Measurements from ENCODE around the gene CUTC.

The CUTC gene

DNA sequence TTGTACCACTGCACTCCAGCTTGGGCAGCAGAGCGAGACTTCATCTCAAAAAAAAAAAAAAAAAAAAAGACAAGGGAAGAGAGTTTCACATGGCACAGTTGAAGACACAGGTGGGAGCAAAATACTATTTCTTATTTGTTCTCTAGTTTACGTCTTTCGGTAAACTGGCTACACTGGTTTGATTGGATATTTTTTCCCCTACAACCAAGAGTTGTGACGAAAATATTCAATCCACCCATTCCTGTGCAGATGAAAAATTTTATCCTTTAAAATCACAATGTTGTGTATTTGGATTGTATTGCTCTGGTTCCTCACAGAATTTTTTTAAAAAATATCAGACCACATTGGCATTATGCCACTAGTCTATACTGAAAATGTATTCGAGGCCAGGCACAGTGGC, 35.9 kb downstream of the CUTC start:
- H3K4me3 ChIP-seq (ENCODE audit: low read depth, low read length): no peak overlapping the region
- TF ChIP-seq, protein P1, sequence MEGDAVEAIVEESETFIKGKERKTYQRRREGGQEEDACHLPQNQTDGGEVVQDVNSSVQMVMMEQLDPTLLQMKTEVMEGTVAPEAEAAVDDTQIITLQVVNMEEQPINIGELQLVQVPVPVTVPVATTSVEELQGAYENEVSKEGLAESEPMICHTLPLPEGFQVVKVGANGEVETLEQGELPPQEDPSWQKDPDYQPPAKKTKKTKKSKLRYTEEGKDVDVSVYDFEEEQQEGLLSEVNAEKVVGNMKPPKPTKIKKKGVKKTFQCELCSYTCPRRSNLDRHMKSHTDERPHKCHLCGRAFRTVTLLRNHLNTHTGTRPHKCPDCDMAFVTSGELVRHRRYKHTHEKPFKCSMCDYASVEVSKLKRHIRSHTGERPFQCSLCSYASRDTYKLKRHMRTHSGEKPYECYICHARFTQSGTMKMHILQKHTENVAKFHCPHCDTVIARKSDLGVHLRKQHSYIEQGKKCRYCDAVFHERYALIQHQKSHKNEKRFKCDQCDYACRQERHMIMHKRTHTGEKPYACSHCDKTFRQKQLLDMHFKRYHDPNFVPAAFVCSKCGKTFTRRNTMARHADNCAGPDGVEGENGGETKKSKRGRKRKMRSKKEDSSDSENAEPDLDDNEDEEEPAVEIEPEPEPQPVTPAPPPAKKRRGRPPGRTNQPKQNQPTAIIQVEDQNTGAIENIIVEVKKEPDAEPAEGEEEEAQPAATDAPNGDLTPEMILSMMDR (IDR thresholded peaks at IDR 0.05; ENCODE audit: low read depth, low read length): no peak
- no peaks in the 10 kb centered on the region for H3K36me3 ChIP-seq
- no peaks in the 10 kb centered on the region for H3K9me3 ChIP-seq (ENCODE audit: severe bottlenecking)
- DNase-seq: no peak
- H3K27me3 ChIP-seq (ENCODE audit: insufficient read depth, low read depth, severe bottlenecking): no peaks in the 10 kb centered on the region
- no peak overlapping the region for H3K27ac ChIP-seq

DNA sequence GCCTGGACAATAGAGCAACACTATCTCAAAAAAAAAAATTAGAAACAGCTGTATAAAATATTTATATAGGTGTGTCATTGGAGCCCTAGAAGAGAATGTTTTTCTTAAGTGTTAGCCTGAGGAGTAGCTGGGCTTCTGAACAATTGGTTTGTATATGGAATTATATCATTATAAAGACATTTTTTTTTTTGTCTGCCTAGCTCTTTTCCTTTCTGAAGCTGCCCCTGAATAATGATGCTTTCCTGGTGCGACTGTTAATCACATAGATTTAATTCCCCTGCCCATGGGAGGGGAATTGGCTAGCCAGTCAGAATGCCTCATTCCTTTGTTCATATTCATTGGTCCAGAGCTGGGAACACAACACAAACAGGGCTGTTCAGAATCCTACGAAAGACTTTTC, 36.5 kb downstream of the CUTC start:
- no peak for DNase-seq
- TF ChIP-seq, protein P1 (IDR thresholded peaks at IDR 0.05; ENCODE audit: low read depth, low read length): no peak
- no peak overlapping the region for H3K27ac ChIP-seq
- H3K4me3 ChIP-seq (ENCODE audit: low read depth, low read length): no peak overlapping the region
- no peaks in the 10 kb centered on the region for H3K9me3 ChIP-seq (ENCODE audit: severe bottlenecking)
- no peaks in the 10 kb centered on the region for H3K36me3 ChIP-seq
- H3K27me3 ChIP-seq (ENCODE audit: insufficient read depth, low read depth, severe bottlenecking): no peaks in the 10 kb centered on the region

DNA sequence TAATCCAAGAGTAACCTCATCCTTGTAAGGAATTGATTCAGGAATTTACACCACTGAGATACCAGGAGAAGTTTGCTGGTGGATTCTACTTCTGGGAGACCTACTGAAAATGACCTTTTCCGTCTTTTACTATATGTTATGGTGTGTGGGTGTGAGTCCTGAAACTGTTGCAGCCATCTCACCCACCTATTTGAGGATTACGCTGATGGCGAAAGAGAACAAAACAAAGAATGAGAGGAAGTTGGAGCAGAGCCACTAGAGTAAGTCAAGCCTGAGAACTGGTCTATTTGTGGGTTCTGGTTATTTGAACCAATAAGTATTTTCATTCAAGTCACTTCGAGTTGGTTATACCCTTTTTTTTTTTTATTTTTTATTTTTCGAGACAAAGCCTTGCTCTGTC, 37.7 kb downstream of the CUTC start:
- Histone ChIP-seq H3K36me3 (no peaks in the 10 kb centered on the region), H3K27ac (no peak overlapping the region), H3K4me3 (ENCODE audit: low read depth, low read length) (no peak overlapping the region), H3K27me3 (ENCODE audit: insufficient read depth, low read depth, severe bottlenecking) (no peaks in the 10 kb centered on the region), H3K9me3 (ENCODE audit: severe bottlenecking) (no peaks in the 10 kb centered on the region)
- no peak for DNase-seq
- TF ChIP-seq, protein P1 (IDR thresholded peaks at IDR 0.05; ENCODE audit: low read depth, low read length): no peak

DNA sequence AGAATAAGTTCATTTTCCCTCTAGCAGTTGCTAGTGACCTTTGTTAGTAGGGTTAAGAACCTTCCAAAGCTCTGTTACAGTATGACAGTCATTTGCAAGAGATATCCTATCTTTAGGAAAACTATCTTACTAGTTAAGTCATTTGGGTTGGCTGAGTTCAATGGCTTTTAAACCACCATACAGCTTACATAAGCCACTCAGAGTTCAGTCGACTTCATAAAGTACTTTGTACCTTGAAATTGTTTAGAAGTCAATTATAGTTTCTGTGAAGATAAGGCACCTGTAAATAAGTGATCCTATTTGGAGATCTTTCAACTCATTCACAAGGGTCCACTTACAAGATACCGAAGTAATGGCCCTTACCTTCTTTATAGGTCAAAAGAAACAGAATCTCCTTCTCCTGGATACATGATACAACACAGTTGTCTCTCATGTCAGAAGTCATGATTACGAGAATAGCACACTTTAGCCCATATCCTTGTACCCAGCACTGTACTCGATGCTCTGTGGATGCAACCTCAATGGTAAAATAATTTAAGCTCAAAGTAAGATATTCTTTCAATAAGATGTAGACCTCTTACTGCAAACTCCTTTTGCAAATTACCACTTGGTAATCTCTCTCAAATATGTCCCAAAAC, 38.5 kb downstream of the CUTC start:
- TF ChIP-seq, protein P1 (IDR thresholded peaks at IDR 0.05; ENCODE audit: low read depth, low read length): no peak

DNA sequence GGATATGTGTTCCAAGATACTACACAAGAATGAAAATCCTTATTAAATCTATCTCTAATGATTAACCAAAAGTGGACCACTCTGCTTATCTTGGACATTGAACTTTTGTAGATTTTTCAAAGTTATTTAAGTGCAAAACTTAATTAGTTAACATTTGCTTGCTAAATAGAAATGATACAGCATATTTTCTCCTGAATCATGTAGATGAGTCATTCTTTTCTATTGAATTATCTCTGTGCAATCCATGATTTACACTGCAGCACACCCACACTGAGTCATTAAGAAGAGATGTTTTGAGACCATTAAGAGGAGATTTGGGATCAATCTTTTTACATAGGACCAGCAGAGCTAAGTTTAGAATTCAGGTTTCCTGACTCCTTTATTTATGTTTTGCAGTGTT, 43.8 kb downstream of the CUTC start:
- TF ChIP-seq, protein P1 (IDR thresholded peaks at IDR 0.05; ENCODE audit: low read depth, low read length): no peak
- H3K27me3 ChIP-seq (ENCODE audit: insufficient read depth, low read depth, severe bottlenecking): no peaks in the 10 kb centered on the region
- H3K4me3 ChIP-seq (ENCODE audit: low read depth, low read length): no peak overlapping the region
- H3K27ac ChIP-seq: no peak overlapping the region
- no peaks in the 10 kb centered on the region for H3K36me3 ChIP-seq
- H3K9me3 ChIP-seq (ENCODE audit: severe bottlenecking): no peaks in the 10 kb centered on the region
- DNase-seq: no peak

More for the DNA sequence above, 38.5 kb downstream of the CUTC start:
- H3K9me3 ChIP-seq (ENCODE audit: severe bottlenecking): no peaks in the 10 kb centered on the region
- no peaks in the 10 kb centered on the region for H3K36me3 ChIP-seq
- DNase-seq: no peak
- H3K27me3 ChIP-seq (ENCODE audit: insufficient read depth, low read depth, severe bottlenecking): no peaks in the 10 kb centered on the region
- H3K27ac ChIP-seq: no peak overlapping the region
- no peak overlapping the region for H3K4me3 ChIP-seq (ENCODE audit: low read depth, low read length)

Measured in WERI-Rb-1 (cell line).